Measurements from ENCODE around the gene KCNG3.
"Not testable (repeated sequence)": the region's sequence is repeated elsewhere in the genome, so short reads cannot be mapped to it uniquely, and the experiment has no call there.

KCNG3 gene

DNA sequence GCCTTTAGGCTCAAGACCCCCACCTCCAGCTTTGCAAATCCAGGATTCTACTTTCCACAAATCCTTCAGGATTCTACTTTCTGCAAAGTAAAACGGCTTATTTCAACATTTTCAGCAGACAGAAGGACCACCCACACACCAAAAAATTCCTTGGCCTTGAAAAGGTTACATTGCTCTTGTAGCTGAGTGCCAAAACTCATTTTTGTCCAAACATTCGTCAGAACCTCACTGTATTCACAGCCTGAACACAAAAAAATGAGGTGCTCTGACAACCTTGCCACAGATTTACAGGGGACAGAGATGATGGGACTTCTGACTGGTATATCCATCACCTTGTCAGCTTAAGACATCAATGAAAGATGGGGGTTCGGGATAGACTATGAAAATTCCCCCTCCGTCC lies 69.7 kb downstream of the KCNG3 start:
- no peak for DNase-seq

DNA sequence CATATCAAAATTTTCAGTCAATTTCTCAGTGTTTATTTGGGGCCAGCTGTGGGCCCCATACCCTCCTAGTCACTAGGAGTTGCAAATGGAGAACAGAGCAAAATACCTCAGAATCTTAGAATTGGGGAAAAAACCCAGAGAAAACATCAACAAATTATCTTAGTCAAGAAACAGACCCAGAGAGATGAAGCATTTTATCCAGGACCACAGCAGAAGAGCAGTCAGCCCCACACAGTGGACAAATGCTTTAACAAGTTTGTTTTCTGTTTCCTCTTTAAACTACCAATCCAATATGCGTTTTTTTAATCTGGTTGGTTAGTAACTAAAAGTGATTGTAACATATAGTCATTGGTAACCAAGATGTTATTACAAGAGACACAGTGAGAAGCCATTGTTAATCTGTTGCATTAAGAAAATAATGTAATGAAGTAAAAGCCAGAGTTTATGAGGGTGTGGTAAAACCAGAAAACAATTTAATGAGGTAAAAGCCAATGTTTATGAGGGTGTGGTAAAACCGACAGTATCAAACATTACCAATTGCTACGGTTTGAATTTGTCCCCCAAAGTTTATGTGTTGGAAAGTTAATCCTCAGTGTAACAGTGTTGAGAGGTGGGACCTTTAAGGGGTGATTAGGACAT lies 72.1 kb downstream of the KCNG3 start:
- DNase-seq, result no peak

GRCh38 chr2:42421157-42421485 lies 72.7 kb downstream of the KCNG3 start:
- DNase-seq, result no peak

DNA sequence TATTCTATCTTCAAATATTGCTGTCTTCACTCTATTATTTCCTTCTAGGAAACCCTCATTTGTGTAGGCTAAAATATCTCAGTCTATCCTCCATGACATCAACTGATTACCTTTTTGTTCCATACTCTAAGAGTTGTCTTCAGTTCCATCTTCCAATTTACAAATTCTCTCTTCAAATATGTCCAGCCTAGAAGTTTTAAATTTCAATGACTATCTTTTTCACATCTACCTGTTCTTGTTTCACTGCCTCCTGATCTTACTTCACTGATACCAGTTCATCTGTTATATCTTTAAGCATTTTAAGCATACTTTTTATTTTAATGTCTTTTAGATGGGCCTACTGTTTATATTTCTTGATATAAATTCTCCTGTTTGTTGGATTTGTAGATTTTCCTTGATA lies 79.1 kb downstream of the KCNG3 start:
- no peak for DNase-seq

- DNase-seq, result no peak
These were observed 79.6 kb downstream of the KCNG3 start for GRCh38 chr2:42414158-42414557.

DNA sequence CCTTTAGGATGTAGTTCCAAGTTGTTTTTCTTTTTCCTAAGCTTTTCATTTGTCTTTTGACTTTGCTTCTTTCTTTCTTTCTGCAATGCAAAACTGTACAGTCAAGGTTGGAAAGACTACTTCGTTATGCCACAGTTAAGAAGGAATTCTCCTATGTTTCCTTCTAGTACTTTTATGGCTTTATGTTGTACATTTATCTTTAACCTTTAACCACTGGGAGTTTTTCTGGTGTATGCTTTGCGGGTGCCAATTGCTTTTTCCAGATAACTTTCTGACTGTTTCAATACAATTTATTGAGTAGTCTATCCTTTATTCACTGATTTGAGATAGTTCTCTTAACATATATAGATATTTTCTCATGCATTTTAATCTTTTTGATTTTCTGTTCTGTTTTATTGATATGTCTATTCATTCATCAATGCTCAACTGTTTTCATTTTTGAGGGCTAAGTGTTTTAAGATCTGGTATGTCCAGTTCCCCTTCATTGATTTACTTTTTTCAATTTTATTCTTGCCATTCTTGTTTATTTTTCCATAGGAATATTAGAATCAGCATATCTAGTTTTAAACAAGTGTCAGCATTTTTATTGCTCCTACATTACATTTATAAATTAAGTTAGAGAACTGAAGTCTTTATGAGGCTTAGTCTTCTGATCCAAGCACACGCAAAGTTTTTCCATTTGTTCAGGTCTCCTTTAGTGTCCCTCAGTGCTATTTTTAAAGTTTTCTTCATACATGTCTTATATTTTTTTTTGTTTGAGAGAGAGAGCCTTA lies 82.9 kb downstream of the KCNG3 start:
- no peak for DNase-seq

DNA sequence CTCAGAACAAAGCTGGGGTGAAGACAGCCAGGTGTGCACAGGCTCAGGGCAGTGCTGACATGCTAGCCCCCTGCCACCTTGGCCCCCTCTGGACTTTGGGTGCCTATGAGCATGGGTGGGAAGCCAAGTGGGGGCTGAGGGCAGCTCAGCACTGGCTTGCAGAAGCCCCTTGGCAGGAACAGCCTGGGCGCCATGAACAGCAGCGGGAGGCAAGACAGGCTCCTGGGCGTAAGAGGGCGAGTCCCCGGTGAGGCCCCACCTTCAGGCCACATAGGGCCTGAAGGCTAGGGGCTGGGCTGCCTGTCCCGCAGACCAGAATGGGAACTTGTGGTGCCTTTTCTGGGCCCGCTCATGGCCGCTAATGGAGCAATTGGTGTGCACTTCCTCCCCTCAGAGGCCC lies 85.8 kb downstream of the KCNG3 start:
- no peak for DNase-seq

DNA sequence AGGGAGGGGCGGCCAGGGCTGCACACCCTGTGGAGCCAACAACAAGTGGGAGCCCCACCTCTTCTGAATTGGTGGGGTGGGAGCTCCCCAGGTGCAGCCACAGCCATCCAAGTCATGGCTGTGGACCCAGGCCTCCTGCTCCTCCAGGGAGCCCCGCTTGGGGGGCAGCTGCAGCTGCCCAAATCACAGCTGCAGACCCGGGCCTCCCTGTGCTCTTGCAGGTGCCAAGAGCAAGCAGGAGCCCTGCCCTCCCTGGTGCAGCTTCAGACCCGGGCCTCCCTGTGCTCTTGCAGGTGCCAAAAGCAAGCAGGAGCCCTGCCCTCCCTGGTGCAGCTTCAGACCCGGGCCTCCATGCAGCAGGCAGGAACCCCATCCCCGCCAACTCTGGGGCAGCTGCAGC lies 86.3 kb downstream of the KCNG3 start:
- no peak for DNase-seq

DNA sequence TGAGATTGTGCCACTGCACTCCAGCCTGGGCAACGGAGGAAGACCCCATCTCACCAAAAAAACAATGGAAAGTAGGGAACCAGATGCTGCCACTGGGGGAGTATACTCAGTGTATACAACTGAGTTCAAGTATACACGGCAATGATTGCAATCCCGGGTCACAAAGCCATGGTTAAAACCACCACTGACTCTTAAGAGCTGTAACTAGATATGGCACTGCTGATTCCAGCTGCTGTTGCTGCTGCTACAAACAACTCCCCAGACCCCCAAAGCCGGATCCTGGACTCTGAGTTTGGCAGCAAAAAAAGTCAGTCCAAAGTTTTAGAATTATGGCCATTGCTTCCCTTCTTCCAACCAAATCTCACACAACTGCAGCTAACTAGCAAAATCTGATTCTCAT lies 89.1 kb downstream of the KCNG3 start:
- DNase-seq, result no peak

DNA sequence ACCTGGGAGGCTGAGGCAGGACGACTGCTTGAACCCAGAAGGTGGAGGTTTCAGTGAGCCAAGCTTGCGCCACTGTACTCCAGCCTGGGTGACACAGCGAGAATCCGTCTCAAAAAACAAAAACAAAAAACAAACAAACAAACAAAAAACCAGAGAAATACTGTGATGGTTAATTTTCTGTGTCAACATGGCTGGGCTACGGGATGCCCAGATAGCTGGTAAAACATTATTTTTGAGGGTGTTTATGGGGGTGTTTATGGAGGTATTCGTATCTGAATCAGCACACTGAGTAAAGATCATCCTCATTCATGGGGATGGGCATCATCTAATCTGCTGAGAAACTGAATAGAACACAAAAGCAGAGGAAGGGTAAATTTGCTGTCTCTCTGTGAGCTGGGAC lies 92.0 kb downstream of the KCNG3 start:
- no peak for DNase-seq

- not testable (repeated sequence) for DNase-seq
These were observed 95.7 kb downstream of the KCNG3 start for GRCh38 chr2:42398052-42398451.

DNA sequence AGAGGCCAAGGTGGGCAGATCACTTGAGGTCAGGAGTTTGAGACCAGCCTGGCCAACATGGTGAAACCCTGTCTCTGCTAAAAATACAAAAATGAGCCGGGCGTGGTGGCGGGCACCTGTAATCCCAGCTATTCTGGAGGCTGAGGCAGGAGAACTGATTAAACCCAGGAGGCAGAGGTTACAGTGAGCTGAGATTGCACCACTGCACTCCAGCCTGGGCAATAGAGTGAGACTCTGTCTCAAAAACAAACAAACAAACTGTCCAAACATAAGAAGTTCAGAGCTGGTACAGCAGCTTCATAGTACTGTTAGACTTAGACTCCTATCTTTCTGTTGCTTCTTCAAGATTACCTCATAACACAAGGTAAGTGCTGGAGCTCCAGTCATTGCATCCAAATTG lies 100.5 kb downstream of the KCNG3 start:
- DNase-seq, result not testable (repeated sequence)

- no peak for DNase-seq
These were observed 101.6 kb downstream of the KCNG3 start for GRCh38 chr2:42392191-42392590.
